Activated T-cell treated with anti-CD3 and anti-CD28 coated beads for 4 hours (primary cell): ENCODE results near the gene LRRC17.

ENCODE experiments used
- DNase-seq: peaks from one replicate; pipeline ENCODE4 v3.0.0-alpha.2; 2020

LRRC17 gene

GRCh38 chr7:102912742-102913141 is at the start of gene LRRC17:
Gene LRRC17 (plus strand): TSS chr7:102913000. CDS start chr7:102933914, 20,914 bp downstream.
- DNase-seq, result no peak

- no peak for DNase-seq
These were observed 47.8 kb upstream of the LRRC17 start for GRCh38 chr7:102864958-102865357.

GRCh38 chr7:102866535-102867215 is 46.1 kb upstream of the LRRC17 start:
- DNase-seq, result no peak

- DNase-seq, result no peak
These were observed 43.6 kb upstream of the LRRC17 start for GRCh38 chr7:102869195-102869594.

GRCh38 chr7:102872460-102872859 is 40.3 kb upstream of the LRRC17 start:
- DNase-seq, result no peak

GRCh38 chr7:102873470-102874165 is 39.2 kb upstream of the LRRC17 start:
- DNase-seq, result no peak

GRCh38 chr7:102874166-102874829 is 38.5 kb upstream of the LRRC17 start:
- no peak for DNase-seq

GRCh38 chr7:102874966-102875365 is 37.8 kb upstream of the LRRC17 start:
- DNase-seq, result no peak

GRCh38 chr7:102875700-102876295 is 37.0 kb upstream of the LRRC17 start:
- DNase-seq, result no peak

- DNase-seq, result no peak
These were observed 29.5 kb upstream of the LRRC17 start for GRCh38 chr7:102883098-102883860.

- DNase-seq, result no peak
These were observed 24.1 kb upstream of the LRRC17 start for GRCh38 chr7:102888561-102889233.

- no peak for DNase-seq
These were observed 22.9 kb upstream of the LRRC17 start for GRCh38 chr7:102889851-102890250.

- DNase-seq, result no peak
These were observed 22.4 kb upstream of the LRRC17 start for GRCh38 chr7:102890292-102890970.

- DNase-seq, result no peak
These were observed 21.7 kb upstream of the LRRC17 start for GRCh38 chr7:102890971-102891692.

GRCh38 chr7:102891693-102892261 is 21.0 kb upstream of the LRRC17 start:
- DNase-seq, result no peak

- no peak for DNase-seq
These were observed 20.0 kb upstream of the LRRC17 start for GRCh38 chr7:102892631-102893278.

- no peak for DNase-seq
These were observed 17.2 kb upstream of the LRRC17 start for GRCh38 chr7:102895602-102896001.

- no peak for DNase-seq
These were observed 16.2 kb upstream of the LRRC17 start for GRCh38 chr7:102896585-102896984.

- DNase-seq, result no peak
These were observed 15.6 kb upstream of the LRRC17 start for GRCh38 chr7:102897211-102897631.
